Prostate gland (tissue), 2 donors: ENCODE data around the gene EIF2B2.

Source experiments
- CTCF ChIP-seq, 4 experiments: fragments of 200-600 bp in 2 of 4; fragments of 450-650 bp in 2 of 4; sonication (generic) in 2 of 4; IDR thresholded peaks; 1 replicate in 3 of 4; 2 replicates in 1 of 4; pipeline ENCODE4 v1.5.1; 2016 to 2019; ENCODE audit warnings: antibody characterized with exemption in 4 of 4, mild to moderate bottlenecking in 2 of 4, moderate library complexity in 2 of 4
- POLR2A ChIP-seq: fragments of 450-650 bp; IDR thresholded peaks from one replicate; pipeline ENCODE4 v1.6.1; 2016; ENCODE audit warnings: antibody characterized with exemption, mild to moderate bottlenecking

GRCh38 chr14:75016815-75017214 is 14.1 kb downstream of the EIF2B2 start:
- TF ChIP-seq CTCF (IDR thresholded peaks at IDR 0.05): no peak
- TF ChIP-seq POLR2A: no peak
